Measurements from ENCODE around the gene SLC25A6.
"Not testable (repeated sequence)": the region's sequence is repeated elsewhere in the genome, so short reads cannot be mapped to it uniquely, and the experiment has no call there.

SLC25A6 gene

GRCh38 chrX:1391707-1392375, at the start of gene SLC25A6:
Gene SLC25A6, minus strand, starts transcription at chrX:1392113. Its CDS starts 104 bp downstream, at chrX:1392009.
- DNase-seq (ENCODE audit: low spot score): peak; percentile 92

DNA sequence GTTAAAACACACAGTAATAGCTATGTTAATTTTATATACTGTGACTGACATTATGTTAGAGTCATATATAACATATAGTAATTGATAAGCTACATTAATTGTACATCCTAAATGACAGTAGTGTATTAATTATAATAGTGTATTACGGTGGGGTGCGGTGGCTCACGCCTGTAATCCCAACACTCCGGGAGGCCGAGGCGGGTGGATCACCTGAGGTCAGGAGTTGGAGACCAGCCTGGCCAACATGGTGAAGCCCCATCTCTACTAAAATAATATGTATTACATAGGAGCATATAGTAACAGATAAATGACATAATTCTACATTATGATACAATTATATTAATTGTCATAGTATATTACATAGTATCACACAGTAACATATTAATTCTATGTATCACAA, 48.6 kb upstream of the SLC25A6 start:
- no peak for DNase-seq (ENCODE audit: low spot score)

DNA sequence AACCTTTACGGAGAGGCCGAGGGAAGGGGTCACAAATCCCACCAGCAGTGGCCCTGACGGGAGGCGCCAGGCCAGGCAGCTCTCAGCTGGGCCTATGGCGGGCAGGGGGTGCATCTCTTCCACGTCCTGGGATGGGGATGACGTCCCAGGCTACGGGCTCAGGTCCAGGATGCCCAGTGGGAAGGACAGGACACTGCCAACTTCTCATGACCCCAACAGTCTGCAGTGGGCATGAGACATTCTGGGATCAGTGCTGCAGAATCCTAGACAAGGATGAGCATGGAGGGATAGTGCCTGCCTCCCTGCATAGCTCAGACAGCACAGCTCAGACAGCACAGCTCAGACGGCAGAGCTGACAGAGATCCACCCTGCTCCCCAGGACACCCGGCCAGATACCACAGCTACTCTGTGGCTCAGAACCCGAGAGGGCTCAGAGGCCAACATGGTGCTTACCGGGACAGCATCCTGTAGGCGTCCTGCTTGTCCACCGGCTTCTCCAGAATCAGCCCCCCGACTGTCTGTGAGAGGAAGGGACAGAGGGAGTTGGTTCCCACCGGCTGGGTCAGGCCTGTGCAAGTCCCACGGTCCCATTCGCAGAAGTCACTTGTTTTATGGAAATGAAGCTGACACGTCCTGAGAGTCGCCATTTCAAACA, 43.5 kb upstream of the SLC25A6 start:
- DNase-seq (ENCODE audit: low spot score): no peak

DNA sequence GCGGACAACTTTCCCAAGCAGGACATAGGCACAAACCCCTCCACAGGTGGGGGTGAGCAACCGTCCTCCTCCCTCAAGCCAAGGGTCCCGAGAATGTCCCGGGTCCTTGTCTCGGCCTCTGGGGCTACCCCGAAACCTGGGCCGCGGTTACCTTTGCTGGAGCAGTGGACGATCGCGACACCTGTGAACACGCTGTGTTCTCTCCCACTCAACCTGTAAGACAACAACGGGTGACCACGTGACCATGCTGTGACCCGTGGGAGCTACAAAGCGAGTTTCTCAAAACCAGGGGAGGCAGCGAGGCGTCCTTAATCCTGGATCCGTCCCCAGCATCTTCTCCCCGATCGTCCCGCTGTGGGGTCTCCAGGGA, 42.9 kb upstream of the SLC25A6 start:
- DNase-seq (ENCODE audit: low spot score): no peak

DNA sequence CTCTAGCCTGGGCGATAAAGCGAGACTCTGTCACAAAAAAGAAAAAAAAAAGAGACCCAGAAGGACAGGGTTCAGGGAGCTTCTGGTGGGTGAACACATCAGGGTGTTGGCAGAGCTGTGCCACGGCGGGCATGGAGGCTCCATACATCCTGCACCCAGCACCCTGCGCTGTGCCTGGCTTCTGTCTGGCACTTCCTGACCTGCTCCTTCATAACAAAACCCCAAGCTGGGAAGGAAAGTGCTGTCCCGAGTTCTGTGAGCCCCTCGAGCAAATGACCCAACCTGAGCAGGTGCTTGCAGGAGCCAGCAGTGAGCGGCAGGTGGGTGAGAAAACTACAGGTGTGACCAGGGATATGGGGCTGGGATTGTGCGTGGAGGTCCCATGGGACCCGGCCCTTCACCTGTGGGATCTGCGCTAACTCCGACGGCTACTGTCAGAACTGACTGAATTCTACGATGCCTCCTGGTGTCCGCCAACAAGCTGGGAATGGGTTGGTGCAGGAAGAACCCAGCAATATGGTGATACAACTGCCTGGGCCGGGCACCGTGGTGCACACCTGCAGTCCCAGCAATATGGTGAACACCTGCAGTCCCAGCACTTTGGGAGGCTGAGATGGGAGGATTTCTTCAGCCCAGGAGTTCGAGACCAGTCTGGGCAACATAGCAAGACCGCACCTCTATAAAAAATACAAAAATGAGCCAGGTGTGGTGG, 41.9 kb upstream of the SLC25A6 start:
- no peak for DNase-seq (ENCODE audit: low spot score)

DNA sequence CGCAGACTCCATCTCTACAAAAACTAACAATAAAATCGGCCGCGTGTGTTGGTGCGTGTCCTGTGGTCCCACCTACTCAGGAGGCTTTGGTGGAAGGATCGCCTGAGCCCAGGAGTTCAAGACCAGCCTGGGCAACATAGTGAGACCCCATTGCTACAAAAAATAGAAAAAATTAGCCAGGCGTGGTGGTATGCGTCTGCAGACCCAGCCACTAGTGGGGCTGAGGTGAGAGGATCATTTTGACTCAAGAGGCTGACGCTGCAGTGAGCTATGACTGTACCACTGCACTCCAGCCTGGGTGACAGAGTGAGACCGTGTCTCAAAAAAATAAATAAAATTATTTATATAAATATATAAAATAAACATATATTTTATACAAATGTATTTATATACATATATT, 38.5 kb upstream of the SLC25A6 start:
- DNase-seq (ENCODE audit: low spot score): no peak

- DNase-seq (ENCODE audit: low spot score): no peak
Observed at GRCh38 chrX:1427756-1428155, 35.8 kb upstream of the SLC25A6 start.

- not testable (repeated sequence) for DNase-seq (ENCODE audit: low spot score)
Observed at GRCh38 chrX:1426321-1426720, 34.4 kb upstream of the SLC25A6 start.

- no peak for DNase-seq (ENCODE audit: low spot score)
Observed at GRCh38 chrX:1425381-1425780, 33.5 kb upstream of the SLC25A6 start.

DNA sequence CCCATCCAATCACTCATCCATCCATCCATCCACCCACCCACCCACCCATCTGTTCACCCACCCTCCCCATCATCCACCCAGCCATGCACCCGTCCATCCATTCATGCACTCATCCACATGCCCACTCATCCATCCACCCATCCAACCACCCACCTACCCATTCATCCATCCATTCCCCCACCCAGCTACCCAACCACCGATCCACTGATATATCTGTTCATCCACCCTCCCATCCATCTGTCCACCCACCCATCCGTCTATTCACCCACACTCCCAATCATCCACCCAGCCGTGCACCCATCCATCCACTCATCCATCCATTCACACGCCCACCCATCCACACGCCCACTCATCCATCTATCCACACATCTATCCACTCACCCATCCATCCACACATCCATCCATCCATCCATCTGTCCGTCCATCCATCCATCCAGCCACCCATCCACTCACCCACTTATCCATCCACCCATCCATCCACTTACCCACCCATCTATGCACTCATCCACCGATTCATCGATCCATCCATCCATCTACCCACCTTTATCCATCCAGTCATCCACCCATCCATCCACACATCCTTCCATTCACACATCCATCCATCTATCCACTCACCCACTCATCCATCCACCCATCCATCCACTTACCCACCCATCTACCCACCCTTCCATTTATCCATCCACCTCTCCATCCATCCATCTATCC, 32.4 kb upstream of the SLC25A6 start:
- no peak for DNase-seq (ENCODE audit: low spot score)

DNA sequence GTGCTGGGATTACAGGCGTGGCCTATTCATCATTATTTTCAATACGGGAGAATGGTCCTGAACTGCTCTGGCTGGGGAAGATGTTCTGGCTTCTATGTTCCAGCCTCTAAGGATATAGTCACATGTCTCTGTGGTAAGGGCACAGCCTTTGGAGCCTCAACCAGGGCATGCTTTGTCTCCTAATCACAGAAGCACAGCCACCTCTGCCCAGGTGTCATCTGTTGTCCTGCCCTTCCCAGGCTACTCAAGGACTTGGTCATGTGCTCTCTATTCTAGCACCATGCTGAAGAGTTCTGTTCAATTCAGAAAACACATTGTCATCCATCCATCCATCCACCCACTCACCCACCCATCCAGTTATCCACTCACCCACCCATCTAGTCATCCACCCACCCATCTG, 31.3 kb upstream of the SLC25A6 start:
- DNase-seq (ENCODE audit: low spot score): no peak

DNA sequence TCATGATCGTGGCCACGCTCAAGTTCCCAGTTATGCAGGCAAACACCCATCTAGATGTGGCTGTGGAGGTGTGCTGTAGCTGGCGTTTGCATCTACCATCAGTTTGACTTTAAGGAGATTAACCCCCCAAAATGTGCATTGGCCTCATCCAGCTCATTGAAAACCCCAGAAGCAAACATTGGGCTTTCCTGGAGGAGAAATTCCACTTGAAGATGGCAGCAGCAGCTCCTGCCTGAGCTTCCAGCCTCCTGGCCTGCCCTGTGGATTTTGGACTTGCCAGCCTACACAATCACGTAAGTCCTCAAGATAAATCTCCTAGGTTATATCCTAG, 30.2 kb upstream of the SLC25A6 start:
- no peak for DNase-seq (ENCODE audit: low spot score)

GRCh38 chrX:1421433-1422134, 29.7 kb upstream of the SLC25A6 start:
- DNase-seq (ENCODE audit: low spot score): no peak

DNA sequence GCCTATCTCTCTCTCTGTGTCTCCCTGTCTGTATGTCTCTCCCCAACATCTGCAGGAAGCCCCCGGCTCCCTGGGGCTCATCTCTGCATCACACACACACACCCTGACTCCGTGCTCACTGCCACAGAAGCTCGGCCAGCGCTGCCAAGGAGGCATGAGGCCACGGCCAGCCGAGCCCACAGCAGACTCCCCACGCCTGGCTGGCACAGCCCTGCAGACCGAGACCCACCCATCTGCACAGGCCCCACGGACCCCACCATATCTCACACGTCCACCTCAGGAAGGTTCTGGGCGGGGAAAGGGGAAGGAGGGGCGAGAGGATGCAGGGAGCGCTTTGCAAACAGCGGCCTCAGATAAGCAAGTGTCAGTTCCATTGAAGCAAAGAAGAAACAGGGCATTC, 28.5 kb upstream of the SLC25A6 start:
- no peak for DNase-seq (ENCODE audit: low spot score)

DNA sequence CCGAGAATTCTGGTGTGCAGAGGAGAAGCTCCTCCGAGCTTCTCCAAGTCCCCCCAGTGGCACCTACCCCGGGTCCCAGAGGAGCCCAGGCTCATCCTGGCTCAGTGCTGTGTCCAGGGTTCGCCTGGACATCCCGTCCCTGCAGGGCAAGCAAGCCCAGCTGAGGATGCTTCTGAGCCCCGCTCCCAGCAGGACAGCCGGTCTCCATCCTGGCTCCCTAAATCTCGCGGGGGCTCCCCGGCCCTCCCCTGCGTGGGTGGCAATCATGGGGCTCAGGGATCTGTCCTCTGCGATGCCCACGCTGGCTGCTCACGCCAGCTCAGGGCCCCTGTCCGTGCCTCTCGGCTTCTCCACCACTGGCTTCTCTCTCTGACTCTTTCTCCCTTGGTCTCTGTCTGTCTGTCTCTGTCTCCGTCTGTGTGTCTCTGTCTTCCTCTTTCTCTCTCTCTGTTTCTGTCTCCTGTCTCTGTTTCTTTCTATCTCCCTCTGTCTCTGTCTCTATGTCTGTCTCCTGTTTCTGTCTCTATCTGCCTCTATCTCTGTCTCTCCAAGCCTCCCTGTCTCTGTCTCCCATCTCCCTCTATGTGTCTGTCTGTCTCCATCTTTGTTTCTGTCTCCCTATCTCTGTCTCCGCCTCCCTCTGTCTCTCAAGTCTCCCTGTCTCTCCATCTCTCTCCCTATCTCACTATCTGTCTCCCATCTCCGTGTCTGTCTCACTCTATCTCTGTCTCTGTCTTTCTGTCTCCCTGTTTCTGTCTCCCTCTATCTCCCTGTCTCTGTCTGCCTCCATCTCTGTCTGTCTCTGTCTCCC, 27.8 kb upstream of the SLC25A6 start:
- no peak for DNase-seq (ENCODE audit: low spot score)

GRCh38 chrX:1418901-1419544, 27.1 kb upstream of the SLC25A6 start:
- no peak for DNase-seq (ENCODE audit: low spot score)

GRCh38 chrX:1417921-1418771, 26.2 kb upstream of the SLC25A6 start:
- DNase-seq (ENCODE audit: low spot score): no peak

DNA sequence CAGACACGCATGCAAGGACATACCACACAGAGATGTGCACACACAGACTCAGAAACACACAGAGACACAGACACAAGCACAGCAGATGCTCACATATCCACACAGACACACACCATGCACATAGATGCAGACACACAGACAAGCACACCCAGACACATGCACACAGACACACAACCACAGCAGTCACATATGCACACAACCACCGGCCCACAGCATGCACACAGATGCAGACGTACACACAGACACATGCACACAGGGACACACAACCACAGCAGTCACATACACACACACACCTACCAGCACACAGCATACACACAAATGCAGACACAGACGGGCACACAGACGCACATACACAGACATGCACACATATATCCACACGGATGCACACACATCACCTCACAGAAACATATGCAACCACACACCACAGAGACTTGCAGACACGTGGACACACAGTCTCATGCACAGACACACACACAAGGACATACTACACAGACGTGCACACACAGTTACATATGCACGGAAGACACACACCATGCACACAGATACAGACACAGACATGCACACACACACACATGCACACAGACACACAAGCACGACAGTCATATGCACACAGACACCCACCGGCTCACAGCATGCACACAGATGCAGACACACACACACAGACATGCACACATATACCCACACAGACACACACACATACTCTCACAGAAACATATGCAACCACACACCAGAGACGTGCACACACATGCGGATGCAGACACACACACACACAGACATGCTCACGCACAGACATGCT, 25.2 kb upstream of the SLC25A6 start:
- DNase-seq (ENCODE audit: low spot score): no peak

DNA sequence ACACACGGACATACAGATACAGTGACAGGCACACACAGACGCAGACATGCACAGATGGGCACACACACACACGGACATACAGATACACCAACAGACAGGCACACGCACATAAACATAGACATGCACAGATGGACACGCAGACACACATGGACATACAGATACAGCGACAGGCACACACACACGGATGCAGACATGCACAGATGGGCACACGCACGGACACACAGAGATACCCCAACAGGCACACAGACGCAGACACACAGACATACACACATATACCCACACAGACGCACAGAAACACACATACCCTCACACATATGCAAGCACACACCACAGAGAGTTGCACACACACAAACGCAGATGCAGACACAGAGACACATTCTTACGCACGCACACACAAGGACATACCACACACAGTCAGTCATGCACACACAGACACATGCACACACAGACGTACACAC, 24.4 kb upstream of the SLC25A6 start:
- DNase-seq (ENCODE audit: low spot score): no peak
